Measurements from ENCODE around the gene GRIN2C. TPM values are rescaled to one million over a fixed set of nuclear protein-coding genes. Genes with fewer than 3 reads are reported as not detected.
A peak's percentile ranks its signal among the peaks of the same experiment; 100 is the strongest.

Gene GRIN2C
- total and polyA plus RNA-seq, 5 donors = 30.4 to 62.8 (median 44.9) TPM

GRCh38 chr17:74877592-74878548, 18.2 kb upstream of the GRIN2C start:
- ATAC-seq (peak; percentile 34 to 61), DNase-seq (peak in 2 of 3 donors; percentile 63 to 66)
- Histone ChIP-seq H3K27ac (ENCODE audit: low read length) (no peak overlapping the region), H3K27me3 (ENCODE audit: control insufficient read depth, insufficient read depth) (no peaks in the 10 kb centered on the region), H3K4me3 (ENCODE audit: low read length) (no peak overlapping the region), H3K4me1 (ENCODE audit: control insufficient read depth, insufficient read depth, low read length) (peaks cover 2% of the 10 kb centered on the region), H3K9me3 (ENCODE audit: control insufficient read depth, low read length) (no peaks in the 10 kb centered on the region)
- intact Hi-C loops (cut with DNase I) = no loop called here
- WGBS = 26% methylated on average over 19 of the region's 19 CpGs

- Histone ChIP-seq H3K9me3 (ENCODE audit: control insufficient read depth, low read length) (no peaks in the 10 kb centered on the region), H3K27me3 (ENCODE audit: control insufficient read depth, insufficient read depth) (no peaks in the 10 kb centered on the region), H3K4me1 (ENCODE audit: control insufficient read depth, insufficient read depth, low read length) (peaks cover 2% of the 10 kb centered on the region), H3K27ac (ENCODE audit: low read length) (no peak overlapping the region), H3K4me3 (ENCODE audit: low read length) (no peak overlapping the region)
- DNase-seq = peak in 1 of 3 donors; percentile 25
- WGBS = 46% methylated on average over 6 of the region's 6 CpGs
- no peak for ATAC-seq
- intact Hi-C loops (cut with DNase I) = no loop called here
These were observed 16.4 kb upstream of the GRIN2C start for GRCh38 chr17:74875977-74876593.

- ATAC-seq (no peak), DNase-seq (peak in 1 of 3 donors; percentile 23)
- Histone ChIP-seq H3K27ac (ENCODE audit: low read length) (no peak overlapping the region), H3K27me3 (ENCODE audit: control insufficient read depth, insufficient read depth) (no peaks in the 10 kb centered on the region), H3K9me3 (ENCODE audit: control insufficient read depth, low read length) (no peaks in the 10 kb centered on the region), H3K4me1 (ENCODE audit: control insufficient read depth, insufficient read depth, low read length) (peaks cover 2% of the 10 kb centered on the region), H3K4me3 (ENCODE audit: low read length) (no peak overlapping the region)
- 60% methylated on average over 5 of the region's 5 CpGs for WGBS
- intact Hi-C loops (cut with DNase I) = no loop called here
These were observed 15.7 kb upstream of the GRIN2C start for GRCh38 chr17:74875155-74875976.

GRCh38 chr17:74874615-74875037, 14.9 kb upstream of the GRIN2C start:
- no peak for ATAC-seq
- 94% methylated on average over 5 of the region's 5 CpGs for WGBS
- no peaks in the 10 kb centered on the region for H3K9me3 ChIP-seq (ENCODE audit: control insufficient read depth, low read length)
- no peak for DNase-seq
- peaks cover 2% of the 10 kb centered on the region for H3K4me1 ChIP-seq (ENCODE audit: control insufficient read depth, insufficient read depth, low read length)
- H3K4me3 ChIP-seq (ENCODE audit: low read length) = no peak overlapping the region
- intact Hi-C loops (cut with DNase I) = no loop called here
- no peak overlapping the region for H3K27ac ChIP-seq (ENCODE audit: low read length)
- no peaks in the 10 kb centered on the region for H3K27me3 ChIP-seq (ENCODE audit: control insufficient read depth, insufficient read depth)

- 57% methylated on average over 6 of the region's 6 CpGs for WGBS
- Histone ChIP-seq H3K4me1 (ENCODE audit: control insufficient read depth, insufficient read depth, low read length) (peaks cover 2% of the 10 kb centered on the region), H3K9me3 (ENCODE audit: control insufficient read depth, low read length) (no peaks in the 10 kb centered on the region), H3K27me3 (ENCODE audit: control insufficient read depth, insufficient read depth) (no peaks in the 10 kb centered on the region), H3K4me3 (ENCODE audit: low read length) (peak overlapping the region; percentile 76), H3K27ac (ENCODE audit: low read length) (peak overlapping the region; percentile 95)
- DNase-seq (peak in 2 of 3 donors; percentile 41 to 59), ATAC-seq (no peak)
- intact Hi-C loops (cut with DNase I) = no loop called here
These were observed 14.4 kb upstream of the GRIN2C start for GRCh38 chr17:74873874-74874614.

- intact Hi-C loops (cut with DNase I) = no loop called here
- no peaks in the 10 kb centered on the region for H3K27me3 ChIP-seq (ENCODE audit: control insufficient read depth, insufficient read depth)
- peak overlapping the region; percentile 76 for H3K4me3 ChIP-seq (ENCODE audit: low read length)
- peak overlapping the region; percentile 95 for H3K27ac ChIP-seq (ENCODE audit: low read length)
- DNase-seq = peak; percentile 99 to 100 (median 100)
- H3K9me3 ChIP-seq (ENCODE audit: control insufficient read depth, low read length) = no peaks in the 10 kb centered on the region
- peaks cover 2% of the 10 kb centered on the region for H3K4me1 ChIP-seq (ENCODE audit: control insufficient read depth, insufficient read depth, low read length)
- WGBS = under 1% methylated on average over 55 of the region's 55 CpGs
- peak; percentile 95 to 97 for ATAC-seq
These were observed 13.6 kb upstream of the GRIN2C start for GRCh38 chr17:74873037-74873873.

GRCh38 chr17:74872313-74873036, 12.8 kb upstream of the GRIN2C start, which contains the start of gene FDXR:
Gene FDXR, minus strand, starts transcription at chr17:74872994. Its CDS starts 50 bp downstream, at chr17:74872944.
- DNase-seq = peak in 1 of 3 donors; percentile 33
- Histone ChIP-seq H3K9me3 (ENCODE audit: control insufficient read depth, low read length) (no peaks in the 10 kb centered on the region), H3K4me3 (ENCODE audit: low read length) (peak within 1 kb of the TSS; percentile 76), H3K27ac (ENCODE audit: low read length) (peak within 1 kb of the TSS; percentile 95), H3K4me1 (ENCODE audit: control insufficient read depth, insufficient read depth, low read length) (no peaks in the 10 kb centered on the region), H3K27me3 (ENCODE audit: control insufficient read depth, insufficient read depth) (no peaks in the 10 kb centered on the region)
- intact Hi-C loops (cut with DNase I) = no loop called here
- 4% methylated on average over 38 of the region's 38 CpGs for WGBS
- ATAC-seq = no peak

GRCh38 chr17:74871356-74872076, 11.8 kb upstream of the GRIN2C start:
- intact Hi-C loops (cut with DNase I) = no loop called here

GRCh38 chr17:74870512-74870911, 10.8 kb upstream of the GRIN2C start:
- Histone ChIP-seq H3K9me3 (ENCODE audit: control insufficient read depth, low read length) (no peaks in the 10 kb centered on the region), H3K27ac (ENCODE audit: low read length) (no peak overlapping the region), H3K27me3 (ENCODE audit: control insufficient read depth, insufficient read depth) (no peaks in the 10 kb centered on the region), H3K4me3 (ENCODE audit: low read length) (no peak overlapping the region), H3K4me1 (ENCODE audit: control insufficient read depth, insufficient read depth, low read length) (no peaks in the 10 kb centered on the region)
- DNase-seq = peak in 1 of 3 donors; percentile 84
- intact Hi-C loops (cut with DNase I) = no loop called here
- 69% methylated on average over 3 of the region's 3 CpGs for WGBS
- no peak for ATAC-seq

More at GRCh38 chr17:74871356-74872076, 11.8 kb upstream of the GRIN2C start:
- H3K27ac ChIP-seq (ENCODE audit: low read length) = no peak overlapping the region
- H3K9me3 ChIP-seq (ENCODE audit: control insufficient read depth, low read length) = no peaks in the 10 kb centered on the region
- H3K4me1 ChIP-seq (ENCODE audit: control insufficient read depth, insufficient read depth, low read length) = no peaks in the 10 kb centered on the region
- 83% methylated on average over 11 of the region's 11 CpGs for WGBS
- peak in 1 of 3 donors; percentile 40 for DNase-seq
- no peaks in the 10 kb centered on the region for H3K27me3 ChIP-seq (ENCODE audit: control insufficient read depth, insufficient read depth)
- H3K4me3 ChIP-seq (ENCODE audit: low read length) = no peak overlapping the region
- ATAC-seq = no peak

Measured in right cardiac atrium (tissue), 5 donors.